GM18508 (cell line): ENCODE measurements around the gene FOS.

Experiments used
- ATAC-seq: cut with Tn5 transposase; IDR thresholded peaks from one replicate; pipeline ENCODE4 v1.9.1; 2021; ENCODE audit warnings: moderate number of reproducible peaks; ENCODE audit not compliant: insufficient read depth, unreplicated experiment

Gene FOS

GRCh38 chr14:75310295-75311111, 31.9 kb downstream of the FOS start:
- no peak for ATAC-seq

GRCh38 chr14:75311356-75311755, 32.7 kb downstream of the FOS start:
- ATAC-seq, result no peak

DNA sequence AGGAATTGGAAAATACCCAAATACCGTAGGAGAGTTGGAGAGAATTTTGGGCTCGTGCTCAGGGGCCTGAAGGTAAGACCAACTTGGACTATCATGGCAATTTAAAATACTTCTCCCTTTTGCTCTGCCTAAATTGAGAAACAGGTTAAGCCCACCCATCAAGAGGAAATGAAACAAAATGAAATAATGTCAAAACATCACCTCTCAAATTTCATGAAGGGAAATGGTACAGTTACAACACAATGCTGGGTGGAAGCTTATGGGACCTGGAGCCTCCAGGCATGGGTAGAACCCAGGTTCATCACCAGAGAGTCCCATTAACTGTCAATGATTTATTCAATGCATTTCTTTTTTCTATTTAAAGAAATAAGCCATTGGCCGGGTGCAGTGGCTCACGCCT, 33.7 kb downstream of the FOS start:
- ATAC-seq, result no peak

DNA sequence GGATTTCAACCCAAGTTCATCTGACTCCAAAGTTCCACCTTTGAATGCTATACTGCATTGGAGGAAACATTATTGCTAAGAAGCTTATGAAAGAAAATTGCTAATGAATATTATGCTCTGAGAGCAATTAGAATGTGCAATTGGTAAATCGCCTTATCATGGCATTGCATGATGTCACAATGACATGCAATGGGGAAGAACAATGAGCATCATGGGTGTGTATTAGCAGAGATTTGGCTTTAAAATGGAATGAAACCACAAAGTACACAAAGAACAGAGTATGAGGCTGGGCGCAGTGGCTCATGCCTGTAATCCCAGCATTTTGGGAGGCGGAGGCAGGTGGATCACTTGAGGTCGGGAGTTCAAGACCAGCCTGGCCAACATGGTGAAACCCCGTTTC, 34.7 kb downstream of the FOS start:
- no peak for ATAC-seq

GRCh38 chr14:75315144-75315543, 36.5 kb downstream of the FOS start:
- no peak for ATAC-seq

DNA sequence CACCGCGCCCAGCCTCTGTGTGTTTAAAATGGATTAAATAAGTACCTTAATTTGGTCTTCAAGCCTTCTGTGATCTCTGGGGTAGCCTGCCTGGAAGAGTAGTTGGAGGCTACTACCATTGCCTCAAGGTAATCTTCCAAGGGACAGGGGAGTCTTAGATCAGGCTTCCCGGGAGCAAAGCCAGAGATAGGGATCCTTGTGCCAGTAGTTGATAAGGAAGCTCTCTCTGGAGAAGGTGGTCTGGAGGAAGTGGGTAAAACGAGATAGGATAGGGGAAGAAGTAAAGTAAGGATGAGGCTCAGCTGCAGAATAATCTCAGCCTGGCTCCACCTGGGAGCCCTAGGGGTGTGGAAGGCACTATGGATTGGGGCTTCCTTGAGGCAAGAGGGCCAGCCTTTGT, 38.5 kb downstream of the FOS start:
- ATAC-seq, result no peak

- ATAC-seq, result no peak
Measured at GRCh38 chr14:75318353-75318752, 39.7 kb downstream of the FOS start.

DNA sequence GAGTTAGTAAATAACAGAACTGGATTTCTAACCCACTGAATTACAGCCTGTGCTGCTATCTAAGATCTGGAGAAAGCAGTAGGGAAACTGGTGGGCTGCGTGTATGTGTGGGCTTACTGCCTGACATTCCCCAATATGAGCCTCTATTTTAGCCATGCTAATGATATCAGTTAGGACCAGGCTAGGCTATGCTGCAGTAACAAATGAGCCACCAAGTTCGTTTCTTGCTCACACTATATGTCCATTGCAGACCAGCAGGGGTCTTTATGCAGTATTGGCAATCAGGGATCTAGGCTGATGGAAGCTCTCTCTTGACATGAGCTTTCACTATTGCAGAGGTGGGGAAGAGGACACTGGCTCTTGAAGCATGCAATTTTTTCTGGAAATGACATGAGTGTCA, 40.4 kb downstream of the FOS start:
- ATAC-seq, result no peak

DNA sequence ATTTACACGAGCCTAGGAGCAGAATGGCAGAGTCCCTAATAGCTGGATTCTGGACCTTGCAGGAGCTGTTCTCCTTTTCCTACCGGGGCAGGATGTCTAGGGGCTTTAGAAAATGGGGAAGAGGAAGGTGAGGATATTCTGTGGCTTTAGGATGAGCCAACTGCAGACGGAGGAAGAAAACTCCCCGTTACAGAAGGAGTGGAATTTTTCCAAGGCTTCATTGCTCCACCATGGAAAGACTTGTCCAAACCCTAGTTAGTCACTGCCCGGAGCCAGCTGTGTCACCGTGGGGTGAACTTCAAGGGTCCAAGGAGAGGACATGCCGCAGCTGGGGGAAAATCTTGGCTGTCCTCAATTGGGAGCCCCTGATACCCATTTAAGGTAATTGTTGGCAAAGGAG, 41.6 kb downstream of the FOS start:
- ATAC-seq, result no peak

DNA sequence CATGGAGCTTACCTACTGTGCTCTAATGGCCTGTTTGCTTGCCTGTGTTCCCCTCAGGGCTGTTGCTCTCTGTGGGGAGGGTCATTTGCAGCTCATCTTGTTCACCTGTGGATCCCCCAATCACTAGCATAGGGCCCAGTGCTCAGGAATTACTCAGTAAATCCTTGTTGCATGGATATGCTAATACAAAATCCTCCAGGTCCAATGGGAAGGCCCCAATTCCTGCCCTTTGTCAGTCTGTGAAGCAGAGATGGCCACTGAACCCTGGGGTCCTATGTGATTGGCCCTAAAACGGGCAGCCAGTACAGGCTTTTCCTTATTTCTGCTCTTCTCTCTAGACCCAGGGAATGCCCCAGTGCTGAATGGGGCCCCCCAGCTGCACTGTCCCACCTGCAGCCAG, 44.1 kb downstream of the FOS start:
- ATAC-seq, result no peak

DNA sequence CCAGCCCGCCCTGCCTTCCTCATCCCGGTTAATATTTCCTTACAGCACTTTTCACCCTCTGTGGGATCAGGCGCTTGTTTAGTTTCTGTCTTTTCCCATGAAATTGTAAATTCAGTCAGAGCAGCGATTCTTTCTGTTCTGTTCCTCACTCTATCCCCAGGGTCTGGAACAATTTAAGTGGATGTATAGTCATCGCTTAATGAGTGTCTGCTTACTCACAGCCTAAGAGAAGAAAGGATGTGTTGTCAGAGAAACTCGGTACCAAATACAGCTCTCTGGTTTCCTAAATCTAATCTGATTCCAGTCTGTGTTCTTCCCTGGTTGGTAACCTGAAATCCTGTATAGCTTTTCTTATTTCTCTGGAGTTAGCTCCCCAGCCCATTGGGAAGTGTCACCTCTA, 44.9 kb downstream of the FOS start:
- no peak for ATAC-seq

DNA sequence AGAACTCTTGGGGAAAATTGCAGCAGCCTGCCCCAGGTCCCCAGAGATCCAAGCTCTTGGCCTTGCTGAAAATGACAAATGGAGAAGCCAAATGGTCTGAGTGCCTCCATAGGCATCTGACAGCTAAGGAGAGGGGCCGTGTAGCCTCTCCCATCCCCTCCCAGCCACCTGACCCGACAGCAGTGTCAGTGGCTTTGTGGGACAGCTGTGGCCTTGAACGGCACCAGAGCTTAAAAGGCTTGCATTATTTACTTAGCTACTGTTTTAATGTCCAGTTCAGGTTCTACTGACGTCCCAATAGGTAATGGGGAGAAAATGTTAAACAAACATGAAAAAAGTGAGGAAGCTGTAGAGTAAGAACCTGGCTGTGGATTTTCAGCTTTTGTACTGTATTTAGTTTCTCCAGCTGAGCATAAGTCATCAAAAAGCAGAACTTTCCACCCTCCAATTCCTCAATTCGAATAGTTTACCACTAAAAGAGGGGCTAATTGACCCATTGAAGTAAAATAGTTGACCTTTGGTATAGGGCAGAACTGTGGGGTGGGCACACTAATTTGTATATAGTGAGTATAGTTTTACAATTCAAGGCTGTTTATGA, 50.0 kb downstream of the FOS start:
- ATAC-seq, result no peak

GRCh38 chr14:75329369-75329768, 50.7 kb downstream of the FOS start:
- no peak for ATAC-seq

- ATAC-seq, result no peak
Measured at GRCh38 chr14:75331471-75331870, 52.8 kb downstream of the FOS start.
